ENCODE data around the gene TIPIN.

Gene TIPIN

GRCh38 chr15:66356359-66357236 is at the start of gene TIPIN:
TIPIN (minus strand) TSS chr15:66356685; CDS start chr15:66352947, 3,738 bp downstream.
- TF ChIP-seq REST (IDR thresholded peaks at IDR 0.05; ENCODE audit: low read depth) (no peak), RAD21 (IDR thresholded peaks at IDR 0.05; ENCODE audit: low read depth) (no peak), MAX (IDR thresholded peaks at IDR 0.05) (peak; percentile 95), TCF12 (IDR thresholded peaks at IDR 0.05; ENCODE audit: low read depth) (peak; percentile 67), TAF1 (IDR thresholded peaks at IDR 0.05; ENCODE audit: low read depth) (peak; percentile 79), TEAD4 (IDR thresholded peaks at IDR 0.05) (peak; percentile 40; the same call in 1 of the 2 replicates), USF1 (IDR thresholded peaks at IDR 0.05) (peak; percentile 52), NFIC (IDR thresholded peaks at IDR 0.05) (peak; percentile 19; the same call in 1 of the 2 replicates), ZBTB7A (IDR thresholded peaks at IDR 0.05; ENCODE audit: low read depth) (0 out of 2 replicates have a peak, but pooled peaks have one; percentile 66), YY1 (IDR thresholded peaks at IDR 0.05; ENCODE audit: low read depth) (no peak), EP300 (IDR thresholded peaks at IDR 0.05; ENCODE audit: borderline replicate concordance) (no peak), CEBPB (IDR thresholded peaks at IDR 0.05) (no peak), CREB1 (IDR thresholded peaks at IDR 0.05; ENCODE audit: low read depth) (no peak), EGR1 (IDR thresholded peaks at IDR 0.05) (no peak), FOXM1 (IDR thresholded peaks at IDR 0.05; ENCODE audit: borderline replicate concordance, low read depth) (no peak)

GRCh38 chr15:66405615-66406014 is 49.1 kb upstream of the TIPIN start:
- TF ChIP-seq TEAD4 (IDR thresholded peaks at IDR 0.05) (no peak), CREB1 (IDR thresholded peaks at IDR 0.05; ENCODE audit: low read depth) (no peak), TAF1 (IDR thresholded peaks at IDR 0.05; ENCODE audit: low read depth) (no peak), RAD21 (IDR thresholded peaks at IDR 0.05; ENCODE audit: low read depth) (no peak), ZBTB7A (IDR thresholded peaks at IDR 0.05; ENCODE audit: low read depth) (no peak), YY1 (IDR thresholded peaks at IDR 0.05; ENCODE audit: low read depth) (no peak), REST (IDR thresholded peaks at IDR 0.05; ENCODE audit: low read depth) (no peak), TCF12 (IDR thresholded peaks at IDR 0.05; ENCODE audit: low read depth) (no peak), NFIC (IDR thresholded peaks at IDR 0.05) (no peak), FOXM1 (IDR thresholded peaks at IDR 0.05; ENCODE audit: borderline replicate concordance, low read depth) (no peak), EP300 (IDR thresholded peaks at IDR 0.05; ENCODE audit: borderline replicate concordance) (no peak)

- TF ChIP-seq TEAD4 (IDR thresholded peaks at IDR 0.05) (no peak), EP300 (IDR thresholded peaks at IDR 0.05; ENCODE audit: borderline replicate concordance) (no peak), REST (IDR thresholded peaks at IDR 0.05; ENCODE audit: low read depth) (no peak), FOXM1 (IDR thresholded peaks at IDR 0.05; ENCODE audit: borderline replicate concordance, low read depth) (no peak)
These were observed 48.5 kb upstream of the TIPIN start for GRCh38 chr15:66405007-66405406.

- no peak for TF ChIP-seq REST (IDR thresholded peaks at IDR 0.05; ENCODE audit: low read depth)
- no peak for TF ChIP-seq MAX (IDR thresholded peaks at IDR 0.05)
- no peak for TF ChIP-seq TAF1 (IDR thresholded peaks at IDR 0.05; ENCODE audit: low read depth)
- no peak for TF ChIP-seq NFIC (IDR thresholded peaks at IDR 0.05)
- no peak for TF ChIP-seq CEBPB (IDR thresholded peaks at IDR 0.05)
- no peak for TF ChIP-seq TCF12 (IDR thresholded peaks at IDR 0.05; ENCODE audit: low read depth)
- no peak for TF ChIP-seq TEAD4 (IDR thresholded peaks at IDR 0.05)
- no peak for TF ChIP-seq USF1 (IDR thresholded peaks at IDR 0.05)
- TF ChIP-seq CREB1 (IDR thresholded peaks at IDR 0.05; ENCODE audit: low read depth) = no peak
- TF ChIP-seq RAD21 (IDR thresholded peaks at IDR 0.05; ENCODE audit: low read depth) = no peak
- TF ChIP-seq ZBTB7A (IDR thresholded peaks at IDR 0.05; ENCODE audit: low read depth) = no peak
These were observed 48.0 kb upstream of the TIPIN start for GRCh38 chr15:66404532-66404931.
